NCI-H69 (cell line): Measurements from ENCODE around the gene BST2.

Source experiments
- DNase-seq: peaks from one replicate; lab custom pipeline; 2025; lab: John Stamatoyannopoulos, UW

Gene BST2

GRCh38 chr19:17419621-17420474 lies 14.4 kb upstream of the BST2 start, which contains the start of gene MVB12A:
Gene MVB12A (plus strand): TSS chr19:17420047. CDS start chr19:17420136, 89 bp downstream.
- DNase-seq: peak; percentile 99

- DNase-seq: peak; percentile 35
Measured at GRCh38 chr19:17419154-17419620, 13.8 kb upstream of the BST2 start.

DNA sequence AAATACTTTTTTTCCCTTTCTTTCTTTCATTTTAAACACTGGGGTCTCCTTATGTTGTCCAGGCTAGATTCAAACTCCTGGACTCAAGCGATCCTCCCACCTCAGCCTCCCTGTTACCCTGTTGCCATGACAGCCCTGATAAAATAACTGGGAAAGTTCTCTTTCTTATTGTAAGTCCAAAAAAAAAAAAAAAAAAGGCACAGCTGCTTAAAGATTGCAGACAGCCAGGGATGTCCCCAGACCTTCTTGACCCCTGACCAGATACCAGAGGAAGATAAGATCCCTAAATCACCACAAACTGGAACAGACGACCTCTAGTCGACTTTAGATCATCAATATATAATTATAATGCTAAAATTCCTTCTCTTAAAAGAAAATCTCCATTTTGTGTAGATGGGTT lies 13.3 kb upstream of the BST2 start:
- no peak for DNase-seq

- DNase-seq: peak; percentile 31
Measured at GRCh38 chr19:17415121-17415520, 9.7 kb upstream of the BST2 start.

- DNase-seq: no peak
Measured at GRCh38 chr19:17414097-17414496, 8.7 kb upstream of the BST2 start.

- DNase-seq: peak; percentile 21
Measured at GRCh38 chr19:17411801-17412200, 6.4 kb upstream of the BST2 start.

DNA sequence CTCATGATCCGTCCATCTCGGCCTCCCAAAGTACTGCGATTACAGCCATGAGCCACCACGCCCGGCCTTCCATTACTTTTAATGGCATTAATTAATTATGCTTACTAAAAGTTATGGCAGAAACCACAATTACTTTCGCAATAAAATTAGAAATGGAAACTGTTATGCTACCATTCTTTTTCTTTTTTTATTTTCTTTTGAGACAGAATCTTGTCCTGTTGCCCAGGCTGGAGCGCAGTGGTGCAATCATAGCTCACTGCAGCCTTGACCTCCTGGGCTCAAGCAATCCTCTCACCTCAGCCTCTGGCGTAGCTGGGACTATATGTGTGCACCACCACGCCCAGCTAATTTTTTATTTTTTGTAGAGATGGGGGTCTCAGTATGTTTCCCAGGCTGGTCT lies 4.6 kb upstream of the BST2 start:
- DNase-seq: no peak

GRCh38 chr19:17406887-17407196 lies 1.4 kb upstream of the BST2 start:
- no peak for DNase-seq

GRCh38 chr19:17406046-17406886 lies 836 bp upstream of the BST2 start:
- no peak for DNase-seq

DNA sequence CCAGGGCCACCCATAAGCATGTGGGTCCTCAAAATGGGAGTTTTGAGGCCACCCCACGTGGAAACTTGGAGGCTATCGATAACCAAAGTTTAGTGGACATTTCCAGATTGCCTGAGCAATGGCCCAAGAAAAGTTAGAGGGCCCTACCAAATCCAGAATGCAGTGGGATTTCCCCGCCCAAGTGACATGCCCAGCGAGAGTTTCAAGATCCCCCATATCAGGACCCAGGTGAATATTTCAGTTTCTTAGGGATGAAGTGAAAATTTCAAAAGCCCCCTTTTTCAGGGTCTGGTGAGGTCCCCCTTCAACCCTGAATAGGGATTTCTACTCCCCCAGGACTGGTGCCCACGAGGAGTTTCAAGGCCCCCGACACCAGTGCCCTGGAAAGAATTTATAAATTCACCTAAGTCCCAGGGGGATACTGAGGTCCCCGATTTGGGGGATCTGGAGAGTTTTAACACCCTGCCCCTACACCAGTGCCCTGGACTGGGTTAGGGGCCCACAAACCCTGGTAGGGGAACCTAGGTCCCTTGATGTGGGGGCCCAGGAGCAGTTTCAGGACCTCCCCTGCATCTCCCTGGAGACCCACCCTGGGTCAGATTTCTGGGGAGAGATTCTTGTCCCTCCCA lies 695 bp downstream of the BST2 start:
- DNase-seq: no peak

DNA sequence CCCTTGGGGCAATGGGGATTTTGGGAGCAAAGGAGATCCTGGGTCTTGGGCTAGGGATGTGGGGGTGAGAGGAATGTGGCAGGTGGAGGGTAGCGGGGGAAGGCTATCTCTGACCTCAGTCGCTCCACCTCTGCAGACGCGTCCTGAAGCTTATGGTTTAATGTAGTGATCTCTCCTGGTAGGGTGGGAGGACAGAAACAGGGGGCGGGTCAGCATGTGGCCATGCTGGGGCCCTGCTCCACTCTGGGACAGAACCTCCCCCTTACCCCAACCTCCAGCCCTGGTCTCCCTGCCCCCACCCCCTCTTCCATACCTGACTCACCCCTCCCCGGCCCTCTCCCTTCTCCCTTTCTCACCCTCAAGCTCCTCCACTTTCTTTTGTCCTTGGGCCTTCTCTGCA lies 1.4 kb downstream of the BST2 start:
- DNase-seq: no peak

GRCh38 chr19:17402982-17403855 lies 2.2 kb downstream of the BST2 start:
- peak; percentile 73 for DNase-seq

DNA sequence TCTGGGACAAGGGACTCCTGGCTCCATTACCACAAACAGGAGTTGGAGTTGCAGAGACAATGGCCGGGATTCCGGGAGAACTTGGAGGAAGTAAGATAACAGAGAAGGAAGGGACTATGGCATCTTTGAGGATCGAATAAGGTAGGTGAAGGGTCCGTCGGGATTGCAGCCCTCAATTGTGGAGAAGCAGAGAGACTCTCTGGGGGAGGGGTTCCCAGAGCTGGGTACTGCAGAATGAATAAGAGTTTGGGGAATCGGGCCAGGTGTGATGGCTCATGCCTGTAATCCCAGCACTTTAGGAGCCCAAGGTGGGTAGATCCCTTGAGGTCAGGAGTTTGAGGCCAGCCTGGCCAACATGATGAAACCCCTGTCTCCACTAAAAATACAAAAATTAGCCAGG lies 3.8 kb downstream of the BST2 start:
- DNase-seq: no peak

- no peak for DNase-seq
Measured at GRCh38 chr19:17398902-17399527, 6.4 kb downstream of the BST2 start.

DNA sequence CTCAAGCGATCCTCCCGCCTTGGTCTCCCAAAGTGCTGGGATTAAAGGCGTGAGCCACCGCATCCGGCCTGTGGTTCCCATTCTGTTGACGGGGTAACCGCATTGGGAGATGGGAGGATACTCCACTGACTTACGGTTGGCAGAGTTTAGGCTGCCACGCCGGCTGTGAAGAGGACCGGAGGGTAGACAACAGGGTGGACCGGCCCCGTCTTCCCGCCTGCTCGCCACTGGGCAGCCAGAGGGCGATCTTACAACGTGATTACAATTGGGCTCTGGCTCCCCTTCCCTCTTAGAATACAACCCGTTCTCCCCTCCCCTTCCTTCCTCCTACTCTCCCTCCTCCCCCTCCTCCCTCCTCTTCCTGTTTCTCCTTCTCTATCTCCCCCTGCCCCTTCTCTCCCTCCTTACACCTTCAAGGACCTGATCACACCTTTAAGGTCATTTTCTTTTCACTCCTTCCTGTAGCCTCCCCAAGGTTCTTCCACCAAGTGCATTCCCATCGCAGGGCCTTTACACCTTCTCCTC lies 10.5 kb downstream of the BST2 start:
- DNase-seq: peak; percentile 82

- no peak for DNase-seq
Measured at GRCh38 chr19:17393914-17394313, 11.5 kb downstream of the BST2 start, which contains the start of gene CCDC194. Gene CCDC194 (minus strand): TSS chr19:17394196. CDS start chr19:17394158, 38 bp downstream.

DNA sequence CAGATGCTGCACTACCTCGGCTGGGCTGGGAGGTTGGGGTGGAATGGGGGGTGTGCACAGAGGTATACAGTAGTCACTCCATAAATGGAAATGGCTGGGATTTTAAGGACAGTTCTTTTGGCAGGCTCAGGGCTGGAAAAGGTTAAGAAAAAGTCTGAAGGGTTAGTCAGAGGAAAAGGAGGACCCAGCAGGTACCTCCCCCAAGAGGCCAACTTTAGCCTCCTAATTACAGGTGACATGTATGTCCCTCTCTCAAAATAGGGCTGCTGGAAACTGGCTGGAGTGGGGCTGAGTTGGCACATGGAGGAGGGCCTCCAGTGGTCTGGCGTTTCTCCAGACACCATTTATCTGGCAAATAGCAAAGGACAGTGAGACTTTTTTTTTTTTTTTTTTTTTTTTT lies 12.4 kb downstream of the BST2 start:
- peak; percentile 29 for DNase-seq

DNA sequence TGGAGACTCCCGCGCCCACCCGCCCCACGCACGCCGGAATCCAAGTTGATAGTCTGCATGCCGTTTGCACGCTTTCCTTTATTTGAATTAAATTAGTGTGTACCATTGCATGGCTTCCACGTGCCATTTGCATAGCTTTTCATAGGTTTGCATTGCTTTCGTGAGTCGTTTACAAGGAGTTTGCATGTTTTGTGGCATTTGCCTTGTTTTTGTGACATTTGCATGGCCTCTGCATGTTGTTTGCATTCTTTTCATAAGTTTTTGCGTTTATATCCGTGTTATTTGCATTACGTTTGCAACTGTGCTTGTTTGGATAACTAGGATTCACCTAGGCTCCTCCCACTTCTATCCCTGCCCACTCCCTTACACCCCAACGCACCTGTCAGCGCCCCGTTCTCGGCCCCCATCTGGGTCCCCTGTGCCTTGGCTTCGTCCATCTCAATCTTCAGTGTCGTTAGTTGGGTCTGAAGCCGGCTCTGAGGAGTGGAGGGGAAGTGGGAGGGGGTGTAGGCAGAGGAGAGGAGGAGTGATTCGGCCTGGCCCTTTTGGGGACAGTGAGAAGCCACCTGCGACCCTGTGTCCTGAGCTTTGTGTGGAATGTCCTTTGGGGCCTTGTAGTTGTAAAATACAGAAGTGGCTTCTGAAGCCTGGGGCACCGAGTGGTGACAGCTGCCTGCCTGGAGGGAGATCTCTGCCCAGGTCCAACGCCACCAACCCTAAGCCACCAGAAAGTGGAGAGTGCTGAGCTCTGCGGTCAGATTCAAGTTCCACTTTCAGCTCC lies 13.9 kb downstream of the BST2 start:
- no peak for DNase-seq

GRCh38 chr19:17390665-17391370 lies 14.6 kb downstream of the BST2 start:
- peak; percentile 97 for DNase-seq
